HEK293 (cell line): ENCODE measurements around the gene TARBP1.

Experiments used
- CTCF ChIA-PET: fragments of 350-600 bp; formaldehyde crosslinking; extraction: SDS; loops from one replicate; lab custom pipeline; 2021; ENCODE audit warnings: antibody characterized with exemption; lab: Yijun Ruan, JAX
- POLR2A ChIA-PET: fragments of 300-600 bp; formaldehyde crosslinking; extraction: SDS; loops from one replicate; lab custom pipeline; 2020; ENCODE audit warnings: antibody characterized with exemption, inconsistent platforms; lab: Yijun Ruan, JAX
- H3K27ac ChIP-seq: fragments of 200-500 bp; sonication (Bioruptor generic); 2 replicates; pipeline ENCODE4 v1.5.1; 2014; ENCODE audit warnings: low read depth, low read length, control low read depth, inconsistent platforms; ENCODE audit errors: extremely low read depth
- H3K36me3 ChIP-seq, 2 experiments: fragments of 200-500 bp in 1 of 2; sonication (Bioruptor generic) in 1 of 2; 1 replicate in 1 of 2; 2 replicates in 1 of 2; pipeline ENCODE4 v1.5.1; 2014 to 2017; ENCODE audit warnings: inconsistent platforms in 2 of 2, low read length in 2 of 2; ENCODE audit not compliant: control insufficient read depth in 2 of 2, insufficient read depth in 1 of 2
- H3K4me1 ChIP-seq: fragments of 200-500 bp; sonication (Bioruptor generic); 2 replicates; pipeline ENCODE4 v1.5.1; 2014; ENCODE audit warnings: mild to moderate bottlenecking, low read length, inconsistent platforms; ENCODE audit not compliant: control insufficient read depth, insufficient read depth
- H3K4me3 ChIP-seq: 2 replicates; pipeline ENCODE4 v1.5.1; 2011; ENCODE audit warnings: low read depth, mild to moderate bottlenecking, control low read depth, low read length, moderate library complexity
- H3K9me3 ChIP-seq: fragments of 200-500 bp; sonication (Bioruptor generic); 2 replicates; pipeline ENCODE4 v1.5.1; 2014; ENCODE audit warnings: low read depth, low read length, inconsistent platforms; ENCODE audit not compliant: control insufficient read depth, insufficient read depth
- EGR2 ChIP-seq: fragments of 450-650 bp; formaldehyde crosslinking; IDR thresholded peaks from 2 replicates; pipeline ENCODE4 v1.5.1; 2016; ENCODE audit warnings: low read depth, missing biosample characterization, missing genetic modification characterization
- KLF1 ChIP-seq: fragments of 450-650 bp; formaldehyde crosslinking; IDR thresholded peaks from 2 replicates; pipeline ENCODE4 v1.5.1; 2016; ENCODE audit warnings: missing biosample characterization, missing genetic modification characterization
- KLF17 ChIP-seq: fragments of 450-650 bp; formaldehyde crosslinking; IDR thresholded peaks from 2 replicates; pipeline ENCODE4 v1.5.1; 2016; ENCODE audit warnings: missing biosample characterization, missing genetic modification characterization
- MEIS1 ChIP-seq: sonication (generic); formaldehyde crosslinking; IDR thresholded peaks from 2 replicates; pipeline ENCODE4 v1.8.1; 2022; ENCODE audit warnings: missing genetic modification reagents, mild to moderate bottlenecking, borderline replicate concordance
- PATZ1 ChIP-seq: fragments of 450-650 bp; formaldehyde crosslinking; IDR thresholded peaks from 2 replicates; pipeline ENCODE4 v1.5.1; 2016; ENCODE audit warnings: missing biosample characterization, missing genetic modification characterization
- SCRT2 ChIP-seq: fragments of 450-650 bp; formaldehyde crosslinking; IDR thresholded peaks from 2 replicates; pipeline ENCODE4 v1.5.1; 2016; ENCODE audit warnings: missing biosample characterization, missing genetic modification characterization
- TCF7L2 ChIP-seq: IDR thresholded peaks from 2 replicates; pipeline ENCODE4 v1.6.1; 2011; ENCODE audit warnings: low read depth, mild to moderate bottlenecking, inconsistent platforms, low read length, moderate library complexity, borderline replicate concordance
- TRIM28 ChIP-seq: IDR thresholded peaks from 2 replicates; pipeline ENCODE4 v1.6.1; 2011; ENCODE audit warnings: low read length, control low read depth, borderline replicate concordance
- ZBTB20 ChIP-seq: fragments of 450-650 bp; formaldehyde crosslinking; IDR thresholded peaks from 2 replicates; pipeline ENCODE4 v1.5.1; 2016; ENCODE audit warnings: missing biosample characterization, missing genetic modification characterization
- ZBTB48 ChIP-seq: fragments of 450-650 bp; formaldehyde crosslinking; IDR thresholded peaks from 2 replicates; pipeline ENCODE4 v1.5.1; 2016; ENCODE audit warnings: missing biosample characterization, missing genetic modification characterization
- ZEB2 ChIP-seq: fragments of 450-650 bp; formaldehyde crosslinking; IDR thresholded peaks from 2 replicates; pipeline ENCODE4 v1.5.1; 2016; ENCODE audit warnings: missing biosample characterization, missing genetic modification characterization
- ZFP41 ChIP-seq: fragments of 450-650 bp; formaldehyde crosslinking; IDR thresholded peaks from 2 replicates; pipeline ENCODE4 v1.5.1; 2016; ENCODE audit warnings: missing biosample characterization, missing genetic modification characterization, borderline replicate concordance
- ZNF112 ChIP-seq: fragments of 450-650 bp; formaldehyde crosslinking; IDR thresholded peaks from 2 replicates; pipeline ENCODE4 v1.5.0; 2017; ENCODE audit warnings: missing biosample characterization, missing genetic modification characterization
- ZNF302 ChIP-seq: fragments of 450-650 bp; formaldehyde crosslinking; IDR thresholded peaks from 2 replicates; pipeline ENCODE4 v1.5.1; 2016; ENCODE audit warnings: missing biosample characterization, missing genetic modification characterization, low read depth
- ZNF311 ChIP-seq: fragments of 450-650 bp; formaldehyde crosslinking; IDR thresholded peaks from 2 replicates; pipeline ENCODE4 v1.5.1; 2017; ENCODE audit warnings: missing biosample characterization, missing genetic modification characterization, borderline replicate concordance
- ZNF335 ChIP-seq: fragments of 450-650 bp; formaldehyde crosslinking; conservative IDR thresholded peaks from 2 replicates; pipeline ENCODE4 v1.5.1; 2016; ENCODE audit warnings: missing biosample characterization, missing genetic modification characterization
- ZNF341 ChIP-seq: fragments of 450-650 bp; formaldehyde crosslinking; IDR thresholded peaks from 2 replicates; pipeline ENCODE4; 2016; ENCODE audit warnings: low read depth, missing biosample characterization, missing genetic modification characterization
- ZNF501 ChIP-seq: fragments of 450-650 bp; formaldehyde crosslinking; IDR thresholded peaks from 2 replicates; pipeline ENCODE4 v1.5.1; 2016; ENCODE audit warnings: missing biosample characterization, missing genetic modification characterization
- ZNF510 ChIP-seq: fragments of 450-650 bp; formaldehyde crosslinking; IDR thresholded peaks from 2 replicates; pipeline ENCODE4 v1.5.1; 2018; ENCODE audit warnings: mild to moderate bottlenecking, missing genetic modification characterization, missing biosample characterization; ENCODE audit not compliant: insufficient replicate concordance
- ZNF530 ChIP-seq: fragments of 450-650 bp; formaldehyde crosslinking; IDR thresholded peaks from 2 replicates; pipeline ENCODE4 v1.5.1; 2016; ENCODE audit warnings: low read depth, missing biosample characterization, missing genetic modification characterization
- ZNF544 ChIP-seq: fragments of 450-650 bp; formaldehyde crosslinking; IDR thresholded peaks from 2 replicates; pipeline ENCODE4 v1.5.0; 2017; ENCODE audit warnings: missing biosample characterization, missing genetic modification characterization
- ZNF596 ChIP-seq: fragments of 450-650 bp; IDR thresholded peaks from 2 replicates; pipeline ENCODE4 v1.5.0; 2018; ENCODE audit warnings: missing biosample characterization, mild to moderate bottlenecking, missing genetic modification characterization, moderate library complexity
- ZNF600 ChIP-seq: fragments of 450-650 bp; formaldehyde crosslinking; IDR thresholded peaks from 2 replicates; pipeline ENCODE4 v1.5.1; 2016; ENCODE audit warnings: missing biosample characterization, missing genetic modification characterization
- ZNF639 ChIP-seq: fragments of 450-650 bp; formaldehyde crosslinking; IDR thresholded peaks from 2 replicates; pipeline ENCODE4 v1.5.1; 2016; ENCODE audit warnings: missing biosample characterization, missing genetic modification characterization
- ZNF677 ChIP-seq: fragments of 450-650 bp; IDR thresholded peaks from 2 replicates; pipeline ENCODE4 v1.5.0; 2018; ENCODE audit warnings: missing biosample characterization, mild to moderate bottlenecking, missing genetic modification characterization, moderate library complexity
- ZNF843 ChIP-seq: fragments of 450-650 bp; formaldehyde crosslinking; IDR thresholded peaks from 2 replicates; pipeline ENCODE4 v1.5.1; 2016; ENCODE audit warnings: missing biosample characterization, missing genetic modification characterization
- TF ChIP-seq, protein P1 (sequence below): fragments of 450-650 bp; formaldehyde crosslinking; IDR thresholded peaks from 2 replicates; pipeline ENCODE4 v1.5.1; 2016; ENCODE audit warnings: missing biosample characterization, missing genetic modification characterization

Gene TARBP1

GRCh38 chr1:234479310-234479559, 256 bp upstream of the TARBP1 start:
- Histone ChIP-seq H3K36me3 (no peaks in the 10 kb centered on the region), H3K4me1 (peaks cover 24% of the 10 kb centered on the region), H3K4me3 (peak overlapping the region; percentile 81), H3K27ac (peak overlapping the region; percentile 88; the same call in 1 of the 2 replicates)
- TF ChIP-seq ZNF335: peak; percentile 75
- no peak for TF ChIP-seq ZFP41 (tag by site-specific recombination)
- TF ChIP-seq ZNF501: 0 out of 2 replicates have a peak, but pooled peaks have one; percentile 27
- TF ChIP-seq ZNF600 (tag by site-specific recombination): no peak
- TF ChIP-seq ZNF639 (tag by site-specific recombination): no peak
- TF ChIP-seq TCF7L2: no peak
- TF ChIP-seq, all 188 proteins: peak for 2
- ChIA-PET POLR2A (interaction anchor here (2.9 kb wide), 1 partner anchor 106 kb away, joined by 13 read pairs; the partner anchor contains the start of gene COA6), CTCF (interaction anchor here (0.6 to 1.1 kb wide), 2 partner anchors 354 to 578 kb away, joined by 4 read pairs; no protein-coding TSS in a partner anchor)
- H3K9me3 ChIP-seq: no peaks in the 10 kb centered on the region

- Histone ChIP-seq H3K4me1 (peaks cover 26% of the 10 kb centered on the region), H3K9me3 (no peaks in the 10 kb centered on the region), H3K4me3 (peak overlapping the region; percentile 81), H3K36me3 (no peaks in the 10 kb centered on the region), H3K27ac (peak overlapping the region; percentile 88)
- CTCF ChIA-PET: interaction anchor here (0.7 to 1.9 kb wide), 4 partner anchors 22 to 606 kb away, joined by 3 to 4 read pairs (median 3); no protein-coding TSS in a partner anchor
- POLR2A ChIA-PET: interaction anchor here (1.0 to 2.9 kb wide), 4 partner anchors 13 to 363 kb away, joined by 3 to 13 read pairs (median 4); partner anchors contain the start of gene COA6
- no peak for TF ChIP-seq ZNF112 (tag by site-specific recombination)
- no peak for TF ChIP-seq ZNF311
- no peak for TF ChIP-seq MEIS1 (CRISPR knock-in tag)
- TF ChIP-seq ZNF596 (tag by site-specific recombination): peak; percentile 5; the same call in 1 of the 2 replicates
- TF ChIP-seq ZBTB20 (tag by site-specific recombination): peak; percentile 72; the same call in 1 of the 2 replicates
- no peak for TF ChIP-seq ZNF544 (tag by site-specific recombination)
- TF ChIP-seq KLF17 (tag by site-specific recombination): peak; percentile 32; the same call in 1 of the 2 replicates
- TF ChIP-seq PATZ1 (tag by site-specific recombination): peak; percentile 80; the same call in 1 of the 2 replicates
- TF ChIP-seq ZEB2 (tag by site-specific recombination): 0 out of 2 replicates have a peak, but pooled peaks have one; percentile 54
- TF ChIP-seq, protein P1, sequence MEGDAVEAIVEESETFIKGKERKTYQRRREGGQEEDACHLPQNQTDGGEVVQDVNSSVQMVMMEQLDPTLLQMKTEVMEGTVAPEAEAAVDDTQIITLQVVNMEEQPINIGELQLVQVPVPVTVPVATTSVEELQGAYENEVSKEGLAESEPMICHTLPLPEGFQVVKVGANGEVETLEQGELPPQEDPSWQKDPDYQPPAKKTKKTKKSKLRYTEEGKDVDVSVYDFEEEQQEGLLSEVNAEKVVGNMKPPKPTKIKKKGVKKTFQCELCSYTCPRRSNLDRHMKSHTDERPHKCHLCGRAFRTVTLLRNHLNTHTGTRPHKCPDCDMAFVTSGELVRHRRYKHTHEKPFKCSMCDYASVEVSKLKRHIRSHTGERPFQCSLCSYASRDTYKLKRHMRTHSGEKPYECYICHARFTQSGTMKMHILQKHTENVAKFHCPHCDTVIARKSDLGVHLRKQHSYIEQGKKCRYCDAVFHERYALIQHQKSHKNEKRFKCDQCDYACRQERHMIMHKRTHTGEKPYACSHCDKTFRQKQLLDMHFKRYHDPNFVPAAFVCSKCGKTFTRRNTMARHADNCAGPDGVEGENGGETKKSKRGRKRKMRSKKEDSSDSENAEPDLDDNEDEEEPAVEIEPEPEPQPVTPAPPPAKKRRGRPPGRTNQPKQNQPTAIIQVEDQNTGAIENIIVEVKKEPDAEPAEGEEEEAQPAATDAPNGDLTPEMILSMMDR (tag by site-specific recombination): 0 out of 2 replicates have a peak, but pooled peaks have one; percentile 32
- no peak for TF ChIP-seq ZNF843 (tag by site-specific recombination)
- TF ChIP-seq ZNF302: no peak
- TF ChIP-seq ZNF530 (tag by site-specific recombination): no peak
- peak; percentile 29; the same call in 1 of the 2 replicates for TF ChIP-seq EGR2
- TF ChIP-seq ZNF341 (tag by site-specific recombination): peak; percentile 60
- TF ChIP-seq ZBTB48: peak; percentile 39; the same call in 1 of the 2 replicates
- TF ChIP-seq KLF1 (tag by site-specific recombination): peak; percentile 17; the same call in 1 of the 2 replicates
- 0 out of 2 replicates have a peak, but pooled peaks have one; percentile 4 for TF ChIP-seq ZNF677 (tag by site-specific recombination)
- peak; percentile 63 for TF ChIP-seq SCRT2 (tag by site-specific recombination)
- TF ChIP-seq ZNF510 (tag by site-specific recombination): no peak
- no peak for TF ChIP-seq TRIM28
Measured at GRCh38 chr1:234478152-234478480, 863 bp downstream of the TARBP1 start.
